Erythroblast (primary cell): ENCODE measurements around the gene DPYSL4.

Experiments used
- DNase-seq, 2 experiments: peaks; one replicate each; lab custom pipeline; 2025; lab: John Stamatoyannopoulos, UW
- GATA1 ChIP-seq: IDR thresholded peaks from 2 replicates; pipeline ENCODE4 v1.6.1; 2011; ENCODE audit warnings: low read depth, mild to moderate bottlenecking, control low read depth, low read length, moderate library complexity
- POLR2A ChIP-seq: IDR thresholded peaks from 2 replicates; pipeline ENCODE4 v1.6.1; 2011; ENCODE audit warnings: mild to moderate bottlenecking, low read length

The DPYSL4 gene

GRCh38 chr10:132253092-132253687, 66.4 kb downstream of the DPYSL4 start:
- TF ChIP-seq POLR2A = no peak
- TF ChIP-seq GATA1 = no peak
- DNase-seq = no peak

GRCh38 chr10:132254841-132255240, 68.1 kb downstream of the DPYSL4 start:
- no peak for TF ChIP-seq POLR2A
- TF ChIP-seq GATA1 = no peak
- no peak for DNase-seq
